HG02938 (cell line): ENCODE data around the gene CAMKMT.
"Not testable (repeated sequence)": the region's sequence is repeated elsewhere in the genome, so short reads cannot be mapped to it uniquely, and the experiment has no call there.

Experiments used
- ATAC-seq: cut with Tn5 transposase; IDR thresholded peaks from one replicate; pipeline ENCODE4 v1.9.1; 2021; ENCODE audit warnings: mild to moderate bottlenecking, moderate library complexity; ENCODE audit not compliant: unreplicated experiment

Gene CAMKMT

GRCh38 chr2:44495035-44495434 is 133.3 kb downstream of the CAMKMT start:
- ATAC-seq: no peak

- no peak for ATAC-seq
Observed at GRCh38 chr2:44495544-44495943, 133.8 kb downstream of the CAMKMT start.

- ATAC-seq: no peak
Observed at GRCh38 chr2:44496130-44496529, 134.4 kb downstream of the CAMKMT start.

GRCh38 chr2:44498551-44498950 is 136.8 kb downstream of the CAMKMT start:
- ATAC-seq: no peak

GRCh38 chr2:44505664-44506063 is 143.9 kb downstream of the CAMKMT start:
- not testable (repeated sequence) for ATAC-seq

DNA sequence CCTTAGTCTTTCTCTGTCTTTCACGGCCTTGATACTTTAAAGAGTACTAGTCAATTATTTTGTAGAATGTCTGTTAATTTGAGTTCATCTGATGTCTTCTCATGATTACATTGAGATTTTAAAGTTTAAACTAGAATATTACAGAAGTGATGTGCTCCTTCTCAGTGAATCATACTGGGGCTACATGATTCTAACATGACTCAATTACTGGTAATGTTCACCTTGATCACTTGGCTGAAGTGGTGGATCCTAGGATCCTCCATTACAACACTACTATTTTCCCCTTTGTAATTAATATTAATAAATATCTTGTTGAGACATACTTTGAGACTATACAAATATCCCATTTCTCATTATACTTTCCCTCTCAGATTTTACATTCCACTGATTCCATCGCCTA is 148.5 kb downstream of the CAMKMT start:
- no peak for ATAC-seq

GRCh38 chr2:44515416-44515815 is 153.7 kb downstream of the CAMKMT start:
- no peak for ATAC-seq

DNA sequence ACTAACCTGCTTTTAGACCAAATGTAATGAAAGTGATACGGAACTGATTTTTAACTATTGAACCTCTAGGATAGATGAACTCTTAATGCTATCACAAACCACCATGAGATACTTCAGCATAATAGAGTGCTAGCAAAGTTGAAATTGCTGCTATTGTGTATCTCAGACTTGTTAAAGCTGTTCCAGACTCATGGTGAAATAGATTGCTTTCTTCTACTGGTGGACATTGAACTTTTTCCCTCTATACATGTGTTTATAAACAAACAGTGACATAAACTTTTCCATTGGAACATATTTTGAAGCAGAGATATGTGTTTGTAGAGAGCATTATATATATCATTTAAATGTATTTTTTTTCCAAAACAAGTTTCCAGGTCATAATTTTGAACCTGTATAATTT is 157.3 kb downstream of the CAMKMT start:
- no peak for ATAC-seq

DNA sequence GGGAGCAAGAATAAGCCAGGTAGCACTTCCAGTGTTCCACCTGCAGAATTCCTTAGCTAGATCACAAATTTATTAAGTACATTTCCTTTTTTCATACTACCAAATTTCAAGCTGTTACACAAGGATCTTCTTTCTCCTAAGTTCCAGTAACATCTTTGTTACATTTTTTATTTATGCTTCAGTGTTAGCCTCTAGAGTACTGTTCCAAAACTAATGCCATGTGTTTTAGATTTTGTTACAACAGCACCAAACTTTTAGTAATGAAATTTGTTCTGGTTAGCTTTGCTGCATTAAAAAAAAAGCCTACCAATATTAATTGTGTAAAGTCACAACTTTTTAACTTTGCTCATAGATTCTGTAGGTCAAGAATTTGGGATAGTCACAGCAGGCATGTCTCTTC is 161.1 kb downstream of the CAMKMT start:
- no peak for ATAC-seq

DNA sequence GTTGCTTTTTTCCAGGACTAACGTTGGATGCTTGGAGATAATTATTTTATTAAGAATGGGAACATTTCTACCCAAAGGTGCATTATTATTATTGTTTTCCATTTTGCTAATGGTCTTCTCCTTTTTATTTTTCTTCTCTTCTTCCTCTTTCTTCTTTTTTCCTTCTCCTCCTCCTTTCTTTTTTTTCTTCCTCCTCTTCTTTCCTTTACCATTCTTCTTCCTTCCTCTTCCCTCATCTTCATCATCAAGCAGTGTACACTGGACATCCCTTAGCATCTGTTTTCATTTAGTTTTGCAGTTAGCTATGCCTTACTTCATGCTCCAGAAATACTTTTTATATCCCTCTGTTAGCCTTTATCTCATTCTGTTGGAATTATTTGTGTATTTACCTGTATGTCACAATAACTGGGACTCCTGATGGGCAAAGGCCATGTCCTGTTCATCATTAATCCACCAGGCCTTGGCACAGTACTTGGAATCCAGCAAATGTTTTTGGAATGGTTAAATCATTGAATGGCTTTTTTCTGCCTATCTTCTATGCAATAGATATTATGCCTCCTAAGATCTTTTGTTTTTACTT is 162.7 kb downstream of the CAMKMT start:
- no peak for ATAC-seq

DNA sequence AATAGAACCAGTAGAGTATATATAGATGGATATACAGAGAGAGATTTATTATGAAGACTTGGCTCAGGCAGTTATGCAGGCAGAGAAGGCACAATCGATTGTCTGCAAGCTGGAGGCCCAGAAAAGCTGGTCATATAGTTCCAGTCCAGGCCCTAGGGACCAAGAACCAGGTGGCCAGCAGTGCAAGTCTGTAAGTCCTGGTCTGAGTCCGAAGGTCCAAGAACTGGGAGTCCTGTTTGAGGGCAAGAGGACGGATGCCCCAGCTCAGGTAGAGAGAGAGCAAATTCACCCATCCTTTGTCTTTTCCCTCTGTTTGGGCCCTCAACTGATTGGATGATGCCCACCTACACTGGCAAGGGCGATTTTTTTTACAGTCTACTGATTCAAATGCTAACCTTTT is 164.6 kb downstream of the CAMKMT start:
- no peak for ATAC-seq

GRCh38 chr2:44528595-44528994 is 166.8 kb downstream of the CAMKMT start:
- ATAC-seq: no peak

DNA sequence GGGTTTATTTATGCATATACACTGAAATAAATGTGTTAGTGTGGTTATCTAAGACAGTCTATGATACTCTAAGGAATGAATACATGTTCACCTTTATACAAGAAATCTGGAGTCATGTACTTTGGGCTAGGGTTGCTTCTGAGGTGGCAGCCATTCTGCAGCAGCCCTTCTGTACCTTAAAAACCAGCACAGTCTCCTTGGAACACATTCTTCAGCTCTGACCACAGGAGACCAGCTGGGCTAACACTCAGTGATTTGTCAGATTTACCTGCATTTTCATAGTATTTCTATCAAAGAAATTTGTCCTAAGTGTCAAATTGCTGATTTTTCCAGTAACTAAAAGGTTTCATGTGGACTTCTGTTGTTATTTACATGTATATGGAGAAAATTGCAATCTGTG is 167.7 kb downstream of the CAMKMT start:
- no peak for ATAC-seq

DNA sequence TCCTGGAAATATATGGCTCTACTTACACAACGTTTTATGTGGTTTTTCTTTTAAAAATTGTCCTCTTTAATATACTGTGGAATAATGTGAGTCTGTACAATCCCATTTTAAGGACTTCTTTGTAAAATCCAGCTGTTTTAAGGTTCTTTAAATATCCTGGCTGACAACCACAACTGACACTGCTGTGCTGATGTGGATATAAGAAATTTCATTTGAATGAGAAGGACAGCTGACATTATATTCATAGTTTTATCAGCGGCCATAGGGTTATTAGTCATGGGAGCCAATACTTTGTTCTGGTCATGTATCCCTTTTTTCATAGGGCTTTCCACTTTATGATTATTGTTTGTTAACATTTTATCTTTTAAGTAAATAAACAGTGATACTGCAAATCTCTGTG is 169.5 kb downstream of the CAMKMT start:
- ATAC-seq: no peak

DNA sequence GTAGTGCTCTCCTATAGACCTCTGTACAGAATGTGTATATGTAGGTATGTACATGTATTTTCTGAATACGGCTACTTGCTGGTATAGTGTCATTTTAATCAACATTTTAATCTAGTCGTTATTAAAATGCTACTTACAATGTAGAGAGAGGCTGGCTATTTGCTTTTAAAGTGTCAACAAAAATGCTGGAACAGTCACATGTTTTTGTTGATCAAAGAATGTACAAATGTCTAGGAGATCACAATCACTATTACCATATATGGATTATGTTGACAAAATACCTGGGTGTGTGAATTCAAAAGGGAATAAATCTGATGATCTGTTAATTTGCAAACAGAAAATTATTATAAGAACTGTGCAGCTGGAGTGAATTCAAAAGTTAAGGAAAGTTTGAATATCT is 170.3 kb downstream of the CAMKMT start:
- ATAC-seq: no peak

DNA sequence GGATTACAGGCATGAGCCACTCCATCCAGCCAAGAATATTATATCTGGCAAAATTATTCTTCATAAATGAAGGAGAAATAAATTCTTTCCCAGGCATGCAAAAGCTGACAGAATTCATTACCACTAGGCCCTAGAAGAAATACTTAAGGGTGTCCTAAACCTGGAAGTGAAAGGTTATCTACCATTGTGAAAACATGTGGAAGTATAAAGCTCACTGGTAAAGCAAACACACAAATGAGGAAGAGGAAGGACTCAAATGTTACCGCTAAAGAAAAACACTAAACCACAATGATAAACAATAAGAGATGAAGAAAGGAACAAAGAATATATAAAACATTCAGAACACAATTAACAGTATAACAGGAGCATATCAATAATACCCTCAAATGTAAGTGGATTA is 171.8 kb downstream of the CAMKMT start:
- no peak for ATAC-seq

- no peak for ATAC-seq
Observed at GRCh38 chr2:44535376-44535775, 173.6 kb downstream of the CAMKMT start.

GRCh38 chr2:44537264-44537663 is 175.5 kb downstream of the CAMKMT start:
- ATAC-seq: no peak

DNA sequence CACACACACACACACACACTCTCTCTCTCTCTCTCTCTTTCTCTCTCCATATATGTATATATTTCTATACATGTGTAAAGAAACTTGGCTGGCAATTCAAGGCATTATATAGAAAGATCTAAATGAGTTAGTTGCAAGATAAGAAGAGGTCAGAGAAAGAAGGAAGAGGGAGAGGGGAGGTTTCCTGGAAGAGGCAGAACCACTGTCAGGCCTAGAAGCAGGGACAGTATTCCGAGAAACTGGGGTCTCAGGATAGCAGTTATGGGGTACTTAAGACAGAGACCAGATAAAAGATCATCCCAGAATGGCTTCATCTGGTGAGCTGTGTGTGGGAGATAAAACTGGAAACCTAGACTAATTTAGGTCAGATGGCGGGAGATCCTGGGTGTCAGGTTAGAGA is 180.8 kb downstream of the CAMKMT start:
- no peak for ATAC-seq

GRCh38 chr2:44543773-44544725 is 182.3 kb downstream of the CAMKMT start:
- no peak for ATAC-seq

- ATAC-seq: no peak
Observed at GRCh38 chr2:44545005-44545404, 183.3 kb downstream of the CAMKMT start.

DNA sequence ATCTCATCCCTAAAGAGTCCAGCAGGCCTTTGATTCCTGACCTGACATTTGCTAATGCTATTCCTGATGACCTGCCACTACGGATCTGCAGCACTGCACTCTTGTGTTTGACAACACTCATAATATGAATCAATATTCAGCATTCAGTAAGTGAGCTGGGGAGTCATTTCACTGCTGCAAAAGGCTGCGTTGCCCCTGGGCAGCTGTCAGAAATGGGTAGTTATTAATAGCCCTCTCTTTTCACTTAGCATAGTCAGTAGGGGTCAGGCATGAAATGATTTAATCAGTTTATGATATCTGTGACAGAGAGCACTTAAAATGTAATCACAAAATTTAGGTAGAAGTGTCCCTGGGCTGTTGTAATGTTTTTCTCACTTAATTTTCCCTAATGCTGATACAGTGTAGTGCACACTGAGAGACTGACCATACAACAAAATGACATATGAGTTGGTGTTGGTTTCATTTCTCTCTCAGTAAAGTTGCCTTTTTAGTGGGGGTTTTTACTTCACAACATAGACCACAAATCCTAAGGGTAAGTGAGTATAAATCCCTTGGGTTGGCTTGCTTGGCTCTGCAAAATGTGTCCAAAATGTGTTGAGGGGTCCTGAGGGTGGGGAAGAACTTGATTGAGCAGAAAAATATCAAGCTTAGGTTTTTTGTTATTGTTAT is 184.8 kb downstream of the CAMKMT start:
- ATAC-seq: no peak
